ENCODE results near the gene GOLGA8A.
"Not testable (repeated sequence)": the region's sequence is repeated elsewhere in the genome, so short reads cannot be mapped to it uniquely, and the experiment has no call there.

- TF ChIP-seq CTCF (conservative IDR thresholded peaks at IDR 0.05; ENCODE audit: low read depth, low read length); EZH2 (IDR thresholded peaks at IDR 0.05; ENCODE audit: borderline replicate concordance, low read depth, low read length, poor library complexity, severe bottlenecking): not testable (repeated sequence)
Observed at GRCh38 chr15:34420953-34421352, 16.7 kb downstream of the GOLGA8A start.
